Loucy (cell line): ENCODE results near the gene SGCA.

Experiments used
- H2AFZ ChIP-seq: fragments of 200-600 bp; sonication (generic); 2 replicates; pipeline ENCODE4 v1.6.0; 2016; ENCODE audit warnings: antibody characterized with exemption, mild to moderate bottlenecking, low read length, moderate library complexity
- H3F3A ChIP-seq: fragments of 200-600 bp; 2 replicates; pipeline ENCODE4 v1.6.0; 2016; ENCODE audit warnings: antibody characterized with exemption, low read depth, mild to moderate bottlenecking
- H3K27me3 ChIP-seq: fragments of 200-600 bp; sonication (generic); 2 replicates; pipeline ENCODE4 v1.6.1; 2014; ENCODE audit warnings: low read length, mild to moderate bottlenecking; ENCODE audit not compliant: insufficient read depth, poor library complexity, severe bottlenecking
- H3K36me3 ChIP-seq: fragments of 200-600 bp; sonication (generic); 2 replicates; pipeline ENCODE4 v1.6.1; 2016; ENCODE audit warnings: low read length; ENCODE audit not compliant: insufficient read depth
- H3K4me1 ChIP-seq: fragments of 200-600 bp; sonication (generic); 2 replicates; pipeline ENCODE4 v1.5.1; 2014; ENCODE audit warnings: low read length, mild to moderate bottlenecking; ENCODE audit not compliant: insufficient read depth, poor library complexity, severe bottlenecking
- H3K4me2 ChIP-seq: fragments of 200-600 bp; sonication (generic); 2 replicates; pipeline ENCODE4 v1.6.0; 2014; ENCODE audit warnings: antibody characterized with exemption, low read length, low read depth, mild to moderate bottlenecking; ENCODE audit not compliant: poor library complexity, severe bottlenecking
- H3K4me3 ChIP-seq: fragments of 200-600 bp; sonication (generic); 2 replicates; pipeline ENCODE4 v1.5.1; 2014; ENCODE audit warnings: low read length, mild to moderate bottlenecking, mixed read lengths; ENCODE audit not compliant: poor library complexity, severe bottlenecking
- H3K79me2 ChIP-seq: fragments of 200-600 bp; sonication (generic); 2 replicates; pipeline ENCODE4 v1.6.1; 2014; ENCODE audit warnings: low read length; ENCODE audit not compliant: insufficient read depth
- H3K9ac ChIP-seq: fragments of 200-600 bp; sonication (generic); 2 replicates; pipeline ENCODE4 v1.6.0; 2014; ENCODE audit warnings: mild to moderate bottlenecking, low read depth, low read length, moderate library complexity; ENCODE audit not compliant: poor library complexity, severe bottlenecking
- H3K9me2 ChIP-seq: fragments of 200-600 bp; sonication (generic); replicated peaks from 2 replicates; pipeline ENCODE4 v1.6.1; 2016; ENCODE audit warnings: low read depth, low read length, mixed read lengths
- H3K9me3 ChIP-seq: fragments of 200-600 bp; sonication (generic); 2 replicates; pipeline ENCODE4 v1.6.1; 2014; ENCODE audit warnings: mild to moderate bottlenecking, antibody characterized with exemption, low read length, low read depth; ENCODE audit not compliant: insufficient read depth
- H4K20me1 ChIP-seq: fragments of 200-600 bp; sonication (generic); 2 replicates; pipeline ENCODE4 v1.6.0; 2014; ENCODE audit warnings: antibody characterized with exemption, low read length, mild to moderate bottlenecking; ENCODE audit not compliant: insufficient read depth, poor library complexity, severe bottlenecking
- CTCF ChIP-seq: fragments of 200-600 bp; sonication (generic); conservative IDR thresholded peaks from 2 replicates; pipeline ENCODE4 v1.5.1; 2014; ENCODE audit warnings: mild to moderate bottlenecking, antibody characterized with exemption, low read length
- EZH2phosphoT487 ChIP-seq: fragments of 200-600 bp; IDR thresholded peaks from 2 replicates; pipeline ENCODE4 v1.6.1; 2018; ENCODE audit warnings: antibody characterized with exemption, mild to moderate bottlenecking, moderate library complexity, borderline replicate concordance

SGCA gene

DNA sequence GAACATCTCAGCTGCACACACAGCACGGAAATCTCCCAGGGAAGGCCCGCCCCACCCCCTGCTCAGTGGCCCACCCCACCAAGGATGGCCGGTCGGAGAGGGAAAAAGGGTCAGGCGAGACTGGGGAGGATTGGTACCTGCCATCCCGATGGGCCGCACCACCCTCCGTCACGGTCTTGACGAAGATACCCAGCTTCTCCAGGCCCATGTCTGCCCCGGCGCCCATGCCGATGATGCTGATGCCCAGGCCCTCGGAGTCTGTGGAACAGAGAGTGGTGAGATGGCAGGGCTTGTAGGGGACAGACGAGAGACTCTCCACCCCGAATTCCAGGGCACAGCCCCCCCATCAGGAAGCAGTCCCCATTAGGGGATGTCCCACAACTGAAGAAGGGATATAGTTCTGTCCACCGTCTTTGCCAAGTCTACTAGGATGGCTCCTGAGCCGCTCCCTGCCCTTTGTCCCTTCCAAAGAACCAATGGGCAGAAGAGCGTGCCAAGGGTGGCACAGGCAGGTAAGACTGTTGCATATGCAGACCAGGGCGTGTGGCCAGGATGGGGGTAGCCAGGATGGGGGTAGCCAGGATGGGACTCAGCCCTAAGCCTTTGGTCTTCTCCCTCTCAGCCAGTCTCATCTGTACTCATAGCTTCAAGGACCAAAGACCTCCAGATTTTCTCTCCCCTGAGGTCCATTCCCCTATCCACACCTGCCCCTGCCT lies 22.2 kb upstream of the SGCA start:
- Histone ChIP-seq H3K4me3 (no peak overlapping the region), H3F3A (no peaks in the 10 kb centered on the region), H3K9ac (no peak overlapping the region), H3K27me3 (no peaks in the 10 kb centered on the region), H4K20me1 (peaks cover 77% of the 10 kb centered on the region), H3K4me1 (peaks cover 62% of the 10 kb centered on the region), H3K4me2 (no peak overlapping the region), H3K79me2 (peaks cover 93% of the 10 kb centered on the region), H3K9me3 (no peaks in the 10 kb centered on the region), H2AFZ (no peak overlapping the region), H3K9me2 (no peaks in the 10 kb centered on the region), H3K36me3 (peaks cover 55% of the 10 kb centered on the region; the same call in 1 of the 2 replicates)
- TF ChIP-seq CTCF: no peak
- no peak for TF ChIP-seq EZH2phosphoT487

- Histone ChIP-seq H3K27me3 (no peaks in the 10 kb centered on the region), H3K9ac (no peak overlapping the region), H3K4me2 (peak overlapping the region; percentile 87), H3K4me3 (peak overlapping the region; percentile 82), H3K36me3 (peaks cover 48% of the 10 kb centered on the region; the same call in 1 of the 2 replicates), H3F3A (no peaks in the 10 kb centered on the region), H4K20me1 (peaks cover 80% of the 10 kb centered on the region), H3K9me2 (no peaks in the 10 kb centered on the region), H3K4me1 (peaks cover 60% of the 10 kb centered on the region), H2AFZ (no peak overlapping the region), H3K9me3 (no peaks in the 10 kb centered on the region), H3K79me2 (peaks cover 93% of the 10 kb centered on the region)
- TF ChIP-seq EZH2phosphoT487: no peak
- TF ChIP-seq CTCF: no peak
These were observed 21.4 kb upstream of the SGCA start for GRCh38 chr17:50144355-50144754.

- Histone ChIP-seq H3K4me1 (peaks cover 54% of the 10 kb centered on the region), H4K20me1 (peaks cover 80% of the 10 kb centered on the region), H3K27me3 (no peaks in the 10 kb centered on the region), H3K9me3 (no peaks in the 10 kb centered on the region), H2AFZ (no peak overlapping the region), H3K4me3 (peak overlapping the region; percentile 82), H3K36me3 (peaks cover 43% of the 10 kb centered on the region; the same call in 1 of the 2 replicates), H3F3A (no peaks in the 10 kb centered on the region), H3K9me2 (no peaks in the 10 kb centered on the region), H3K4me2 (peak overlapping the region; percentile 87), H3K79me2 (peaks cover 95% of the 10 kb centered on the region), H3K9ac (peak overlapping the region; percentile 99)
- TF ChIP-seq EZH2phosphoT487 (no peak), CTCF (no peak)
These were observed 20.8 kb upstream of the SGCA start for GRCh38 chr17:50144845-50145531.
